AG09319 (cell line): ENCODE measurements around the gene TFB1M.
"Not testable (repeated sequence)": the region's sequence is repeated elsewhere in the genome, so short reads cannot be mapped to it uniquely, and the experiment has no call there.

ENCODE experiments used
- DNase-seq: peaks from one replicate; pipeline ENCODE4 v3.0.0-alpha.2; 2010; ENCODE audit warnings: low read depth; ENCODE audit errors: extremely low read depth
- TF ChIP-seq, protein P1 (sequence below): IDR thresholded peaks from 2 replicates; pipeline ENCODE4 v1.5.1; 2011; ENCODE audit warnings: low read depth, mild to moderate bottlenecking, inconsistent platforms, low read length, moderate library complexity

The TFB1M gene

GRCh38 chr6:155335265-155335664 lies 21.0 kb upstream of the TFB1M start:
- DNase-seq = no peak
- TF ChIP-seq, protein P1, sequence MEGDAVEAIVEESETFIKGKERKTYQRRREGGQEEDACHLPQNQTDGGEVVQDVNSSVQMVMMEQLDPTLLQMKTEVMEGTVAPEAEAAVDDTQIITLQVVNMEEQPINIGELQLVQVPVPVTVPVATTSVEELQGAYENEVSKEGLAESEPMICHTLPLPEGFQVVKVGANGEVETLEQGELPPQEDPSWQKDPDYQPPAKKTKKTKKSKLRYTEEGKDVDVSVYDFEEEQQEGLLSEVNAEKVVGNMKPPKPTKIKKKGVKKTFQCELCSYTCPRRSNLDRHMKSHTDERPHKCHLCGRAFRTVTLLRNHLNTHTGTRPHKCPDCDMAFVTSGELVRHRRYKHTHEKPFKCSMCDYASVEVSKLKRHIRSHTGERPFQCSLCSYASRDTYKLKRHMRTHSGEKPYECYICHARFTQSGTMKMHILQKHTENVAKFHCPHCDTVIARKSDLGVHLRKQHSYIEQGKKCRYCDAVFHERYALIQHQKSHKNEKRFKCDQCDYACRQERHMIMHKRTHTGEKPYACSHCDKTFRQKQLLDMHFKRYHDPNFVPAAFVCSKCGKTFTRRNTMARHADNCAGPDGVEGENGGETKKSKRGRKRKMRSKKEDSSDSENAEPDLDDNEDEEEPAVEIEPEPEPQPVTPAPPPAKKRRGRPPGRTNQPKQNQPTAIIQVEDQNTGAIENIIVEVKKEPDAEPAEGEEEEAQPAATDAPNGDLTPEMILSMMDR = no peak

DNA sequence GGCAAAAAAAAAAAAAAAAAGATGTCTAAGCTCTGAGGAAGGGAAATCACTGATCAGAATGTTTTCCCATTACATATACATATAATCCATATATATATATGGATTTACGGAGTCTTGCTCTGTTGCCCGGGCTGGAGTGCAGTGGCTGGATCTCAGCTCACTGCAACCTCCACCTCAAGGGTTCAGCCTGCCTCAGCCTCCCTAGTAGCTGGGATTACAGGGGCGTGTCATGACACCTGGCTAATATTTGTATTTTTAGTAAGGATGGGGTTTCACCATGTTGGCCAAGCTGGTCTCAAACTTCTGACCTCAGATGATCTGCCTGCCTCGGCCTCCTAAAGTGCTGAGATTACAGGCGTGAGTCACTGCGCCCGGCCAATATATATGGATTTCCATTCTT lies 19.8 kb upstream of the TFB1M start:
- not testable (repeated sequence) for DNase-seq

GRCh38 chr6:155333414-155333813 lies 19.1 kb upstream of the TFB1M start:
- TF ChIP-seq, protein P1 = no peak

GRCh38 chr6:155330922-155331321 lies 16.6 kb upstream of the TFB1M start:
- TF ChIP-seq, protein P1 = no peak
- no peak for DNase-seq

More at GRCh38 chr6:155333414-155333813, 19.1 kb upstream of the TFB1M start:
- DNase-seq = no peak

- no peak for DNase-seq
- TF ChIP-seq, protein P1 = no peak
These were observed 15.9 kb upstream of the TFB1M start for GRCh38 chr6:155330133-155330734.

DNA sequence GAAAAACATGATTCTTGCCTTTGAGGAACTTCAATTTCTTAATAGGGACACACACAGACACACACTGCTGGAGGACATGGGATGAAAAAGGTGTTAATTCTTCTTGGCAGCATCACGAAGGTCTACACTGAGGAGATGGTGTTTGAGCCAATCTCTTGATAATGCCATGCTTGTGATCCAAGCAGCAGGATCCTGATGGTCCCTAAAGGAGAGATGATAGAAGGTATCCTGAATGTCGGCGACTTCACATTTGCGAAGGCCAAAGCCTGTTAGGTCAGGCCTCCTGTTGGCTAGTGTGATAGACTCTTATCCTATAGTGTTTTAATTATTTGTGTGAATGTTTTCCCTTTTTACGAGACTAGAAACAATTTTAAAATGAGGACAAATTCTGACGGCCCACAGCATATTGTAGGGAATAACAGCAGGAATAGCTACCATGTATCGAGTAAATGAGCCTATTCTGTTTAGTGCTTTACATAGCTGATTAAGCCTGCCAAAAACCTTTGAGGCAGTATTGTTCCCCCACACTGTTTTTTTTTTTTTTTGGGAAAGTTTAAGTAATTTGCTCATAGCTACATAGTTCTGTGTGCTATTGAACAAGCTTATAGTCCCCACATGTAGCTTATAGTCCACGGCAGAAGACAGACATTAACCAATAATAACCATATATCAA lies 15.3 kb upstream of the TFB1M start:
- TF ChIP-seq, protein P1 = no peak
- DNase-seq = no peak

DNA sequence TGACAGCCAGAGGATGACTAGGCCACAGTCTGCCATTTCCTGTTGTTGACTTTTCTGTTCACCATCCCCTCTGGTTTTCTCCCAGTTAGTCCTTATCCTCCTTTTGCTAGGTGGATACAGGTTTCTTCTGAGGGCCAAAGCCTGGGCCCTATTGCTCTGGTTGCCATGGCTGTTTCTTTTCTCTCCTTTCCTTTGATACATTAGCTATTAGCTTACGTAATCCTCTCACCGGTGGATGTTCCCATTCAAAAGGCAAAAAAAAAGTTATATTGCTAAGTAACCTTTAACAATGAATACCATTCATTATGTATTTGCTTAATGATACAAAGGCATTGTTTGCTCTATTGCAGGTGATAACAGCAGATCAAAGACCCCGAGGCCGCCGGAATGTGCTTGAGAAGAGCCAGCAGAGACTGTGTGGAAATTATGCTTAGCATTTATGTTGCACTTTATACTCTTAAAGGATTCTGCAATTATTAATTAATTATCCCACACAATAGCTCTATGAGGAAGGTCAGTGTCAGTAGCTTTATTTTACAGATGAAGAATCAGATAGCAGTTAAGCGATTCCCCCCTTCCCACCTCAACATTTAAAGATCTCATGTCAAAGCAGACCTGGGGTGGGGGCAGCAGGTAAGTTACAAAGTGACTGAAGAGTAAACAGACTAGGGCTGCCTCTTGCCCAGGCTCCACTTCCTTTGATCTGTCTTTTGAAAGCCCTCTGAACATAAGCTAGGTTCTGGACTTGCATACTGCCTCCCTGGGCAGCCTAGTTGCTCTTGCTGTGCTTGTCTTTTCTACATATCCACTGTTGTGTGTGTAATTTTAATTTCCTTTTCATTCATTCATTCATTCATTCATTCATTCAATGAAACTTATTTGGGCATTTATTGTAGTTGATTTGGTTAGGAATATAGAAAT lies 14.5 kb upstream of the TFB1M start:
- no peak for DNase-seq
- TF ChIP-seq, protein P1 = no peak
